GM21526 (cell line): Measurements from ENCODE around the gene TMEM258.

Experiments
- ATAC-seq: cut with Tn5 transposase; IDR thresholded peaks from one replicate; pipeline ENCODE4 v1.9.1; 2021; ENCODE audit warnings: moderate library complexity; ENCODE audit not compliant: unreplicated experiment, low FRiP score

TMEM258 gene

GRCh38 chr11:61777234-61778090 is 14.9 kb downstream of the TMEM258 start:
- ATAC-seq: no peak

DNA sequence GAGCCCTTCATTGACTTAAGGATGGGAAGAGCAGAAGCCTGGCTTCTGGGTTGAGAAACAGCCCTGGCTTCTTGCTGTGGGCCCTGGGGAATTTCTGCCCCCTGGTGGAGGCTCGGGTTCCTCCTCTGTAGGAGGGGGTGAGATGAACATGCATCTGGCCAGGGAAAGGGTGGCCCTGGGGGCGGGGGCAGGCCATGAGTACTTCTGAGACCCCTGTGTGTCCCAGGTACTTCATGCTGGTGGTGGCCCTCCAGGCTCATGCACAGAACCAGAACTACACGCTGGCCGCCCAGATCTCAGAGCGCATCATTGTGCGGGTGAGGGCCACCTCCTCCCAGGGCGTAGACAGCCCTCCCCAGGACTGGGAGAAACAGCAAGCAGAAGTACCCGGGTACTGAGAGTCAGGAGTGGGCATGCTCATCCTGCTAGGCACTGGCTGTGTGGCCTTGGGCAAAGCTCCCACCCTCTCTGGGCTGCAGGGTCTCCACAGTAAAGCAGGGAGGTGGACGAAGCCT is 15.8 kb downstream of the TMEM258 start:
- ATAC-seq: no peak

DNA sequence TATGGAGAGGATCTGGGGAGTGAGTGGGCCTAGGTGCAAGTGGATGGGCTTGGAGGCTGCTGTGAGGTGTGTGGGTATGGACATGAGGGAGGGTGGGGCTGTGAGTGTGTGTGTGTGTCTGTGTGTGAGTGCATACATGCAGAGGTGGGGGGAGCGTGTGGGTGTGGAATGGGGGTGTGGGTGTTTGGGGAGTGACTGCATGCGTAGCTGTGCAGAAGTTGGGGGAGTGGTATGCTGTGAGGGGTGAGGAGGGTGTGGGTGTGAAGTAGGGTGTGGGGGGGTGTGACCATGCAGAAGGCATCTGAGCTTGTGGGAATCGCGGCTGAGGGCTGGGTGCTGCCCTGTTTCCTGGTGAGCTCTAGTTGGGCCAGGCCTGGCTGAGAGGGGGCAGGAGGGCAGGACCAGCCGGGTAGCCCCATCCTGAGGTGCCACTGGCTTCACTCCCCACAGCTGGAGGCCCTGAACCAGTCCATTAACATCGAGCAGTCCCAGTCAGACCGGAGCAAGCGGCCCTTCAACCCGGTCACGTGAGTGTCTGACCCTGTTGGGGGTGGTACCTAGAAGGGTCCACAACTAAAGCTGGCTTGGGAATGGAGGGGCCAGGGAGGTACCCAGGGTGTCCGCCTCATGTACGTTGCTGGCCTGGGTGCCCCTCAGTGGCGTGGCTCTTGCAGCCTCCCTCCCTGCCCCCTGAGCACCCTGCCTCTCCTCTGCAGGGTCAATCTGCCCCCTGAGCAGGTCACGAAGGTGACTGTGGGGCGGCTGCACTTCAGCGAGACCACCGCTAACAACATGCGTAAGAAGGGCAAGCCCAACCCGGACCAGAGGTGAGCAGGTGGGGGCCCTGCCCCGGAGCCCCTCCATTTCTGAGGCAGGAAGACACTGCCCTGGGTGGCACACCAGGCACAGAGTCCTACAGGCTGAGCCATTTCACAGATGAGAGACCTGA is 16.5 kb downstream of the TMEM258 start:
- no peak for ATAC-seq

GRCh38 chr11:61775106-61775505 is 17.3 kb downstream of the TMEM258 start:
- ATAC-seq: no peak

DNA sequence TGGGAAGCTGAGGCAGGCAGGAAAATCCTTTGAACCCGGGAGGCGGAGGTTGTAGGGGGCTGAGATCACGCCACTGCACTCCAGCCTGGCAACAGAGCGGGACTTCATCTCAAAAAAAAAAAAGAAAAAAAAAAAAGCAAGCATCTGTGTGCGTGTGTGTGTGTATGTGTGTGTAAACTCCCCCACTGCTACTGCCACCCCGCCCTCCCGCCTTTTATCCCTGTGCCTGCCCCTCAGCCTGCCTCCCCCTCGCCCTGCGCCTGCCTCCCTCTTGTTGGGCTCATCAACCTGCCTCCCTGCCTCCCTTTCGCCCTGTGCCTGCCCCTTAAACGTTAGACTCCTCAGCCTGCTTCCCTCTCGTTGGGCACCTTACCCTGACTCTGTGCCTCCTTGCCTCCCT is 18.0 kb downstream of the TMEM258 start:
- no peak for ATAC-seq

- no peak for ATAC-seq
Observed at GRCh38 chr11:61773809-61774208, 18.6 kb downstream of the TMEM258 start.

DNA sequence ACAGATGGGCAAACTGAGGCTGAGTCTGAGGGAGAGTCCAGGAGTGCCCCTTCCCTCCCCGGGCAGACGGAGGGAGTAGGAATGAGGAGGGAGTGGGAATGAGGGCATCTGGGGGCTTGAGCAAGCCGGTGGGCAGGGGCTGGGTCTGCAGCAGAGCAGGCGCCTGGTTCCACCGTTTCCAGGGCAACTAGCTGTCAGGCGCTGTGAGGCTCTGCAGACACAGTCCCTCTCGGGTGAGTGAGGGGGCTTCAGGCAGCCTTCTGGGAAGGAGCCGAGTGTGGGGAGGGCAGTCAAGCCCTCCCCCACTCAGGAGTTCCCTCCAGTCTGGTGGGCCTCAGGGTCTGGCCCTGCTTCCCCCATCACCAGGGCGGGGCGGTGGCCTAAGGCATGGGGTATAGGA is 19.0 kb downstream of the TMEM258 start:
- no peak for ATAC-seq

DNA sequence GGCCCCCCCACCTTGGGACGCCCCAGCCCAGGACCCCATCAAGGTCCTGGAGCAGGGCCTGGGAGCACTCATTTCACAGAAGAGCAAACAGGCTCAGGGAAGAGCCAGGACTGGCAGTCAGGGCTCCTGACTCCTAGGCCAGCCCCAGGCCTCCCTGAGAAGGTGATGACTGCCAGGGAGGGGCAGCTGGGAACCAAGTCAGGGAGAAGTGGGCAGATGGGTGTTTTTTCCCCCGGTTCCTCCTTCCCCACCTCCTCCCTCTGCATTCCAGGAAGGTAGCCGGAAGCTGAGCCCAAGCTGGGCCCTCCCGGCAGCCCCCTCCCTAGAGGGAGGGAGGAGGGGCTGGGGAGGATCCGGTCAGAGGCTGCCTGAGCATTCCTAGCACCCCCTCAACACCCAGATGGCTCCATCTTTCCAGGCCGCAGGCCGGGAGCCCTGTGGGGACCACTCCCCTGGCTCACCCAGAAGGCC is 20.4 kb downstream of the TMEM258 start:
- no peak for ATAC-seq

GRCh38 chr11:61771195-61771894 is 21.1 kb downstream of the TMEM258 start:
- ATAC-seq: no peak

GRCh38 chr11:61769946-61770683 is 22.3 kb downstream of the TMEM258 start:
- ATAC-seq: no peak

DNA sequence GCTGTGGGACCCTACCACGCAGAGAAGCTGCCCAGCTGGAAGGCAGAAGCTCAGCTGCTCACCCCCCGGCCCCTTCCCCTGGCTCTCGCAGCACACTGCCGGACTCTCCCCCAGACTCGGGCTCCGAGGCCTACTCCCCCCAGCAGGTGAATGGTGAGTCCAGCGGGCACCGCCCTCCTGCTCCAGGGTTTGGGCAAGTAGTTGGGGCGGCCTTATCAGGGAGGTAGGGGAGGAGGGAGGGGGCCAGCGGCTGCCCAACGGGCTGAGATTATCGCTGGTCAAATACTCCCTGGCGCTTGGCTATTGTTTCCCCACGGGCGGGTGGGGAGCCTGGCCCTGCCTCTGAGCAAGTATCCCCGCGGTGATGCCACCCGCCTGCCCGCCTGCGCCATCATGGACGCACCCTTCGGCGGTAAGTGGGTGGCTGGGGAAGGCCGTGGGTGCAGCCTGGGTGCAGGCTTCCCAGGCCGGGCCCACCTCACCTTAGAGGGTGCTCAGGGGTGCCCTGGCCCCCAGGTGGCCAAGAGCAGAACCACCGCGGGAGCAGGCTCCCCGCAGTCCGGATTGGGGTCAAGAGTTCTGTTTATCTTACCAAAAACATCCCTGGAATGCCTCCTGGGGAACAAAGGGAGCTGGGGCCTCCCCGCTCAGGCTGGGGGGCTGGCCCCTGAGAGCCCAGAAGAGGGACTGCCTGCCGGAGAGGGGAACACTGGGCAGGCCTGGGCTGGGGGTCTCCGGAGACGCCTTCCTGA is 23.1 kb downstream of the TMEM258 start:
- ATAC-seq: no peak

GRCh38 chr11:61768376-61769076 is 23.9 kb downstream of the TMEM258 start:
- ATAC-seq: no peak

- no peak for ATAC-seq
Observed at GRCh38 chr11:61766353-61766841, 26.0 kb downstream of the TMEM258 start.

- no peak for ATAC-seq
Observed at GRCh38 chr11:61765550-61766253, 26.7 kb downstream of the TMEM258 start.

GRCh38 chr11:61764606-61765260 is 27.7 kb downstream of the TMEM258 start:
- no peak for ATAC-seq

DNA sequence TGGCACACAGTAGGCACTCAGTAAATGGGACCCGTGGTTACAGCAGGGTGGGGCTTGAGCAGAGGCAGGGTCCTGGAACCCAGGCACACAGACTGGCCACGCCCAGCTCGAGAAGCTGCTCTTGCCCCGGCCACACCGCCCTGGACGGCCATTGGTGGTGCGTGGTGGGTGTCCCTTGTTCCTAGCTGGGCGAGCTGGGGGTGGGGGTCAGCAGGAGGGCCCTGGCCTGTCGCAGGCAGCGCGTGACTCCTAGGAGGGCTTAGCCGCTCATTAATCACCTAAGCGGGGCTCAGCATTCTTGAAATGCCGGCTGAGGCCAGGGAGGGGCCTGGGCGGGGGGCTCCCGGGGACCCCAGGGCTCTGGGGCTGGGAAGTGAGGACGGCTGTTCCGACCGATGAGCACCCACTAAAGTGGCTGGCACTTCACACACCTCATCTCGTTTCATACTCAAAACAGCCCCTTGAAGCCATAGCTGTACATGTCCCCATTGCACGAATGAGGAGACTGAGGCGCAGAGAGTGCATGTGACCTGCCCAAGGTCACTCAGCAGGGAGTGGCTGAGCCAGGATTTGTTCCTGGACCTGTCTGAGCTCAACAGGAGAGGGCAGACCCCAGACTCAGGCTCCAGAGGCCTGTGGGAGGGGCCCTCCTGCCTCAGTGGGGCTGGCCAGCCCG is 28.3 kb downstream of the TMEM258 start:
- no peak for ATAC-seq

GRCh38 chr11:61762798-61763197 is 29.6 kb downstream of the TMEM258 start:
- ATAC-seq: no peak
